Ureter (tissue), 1 donor: ENCODE data around the gene ANKRD23. TPM values are rescaled to one million over a fixed set of nuclear protein-coding genes. Genes with fewer than 3 reads are reported as not detected.
"Not testable (repeated sequence)": the region's sequence is repeated elsewhere in the genome, so short reads cannot be mapped to it uniquely, and the experiment has no call there.

Experiments
- DNase-seq: peaks from one replicate; pipeline ENCODE4 v3.0.0-alpha.2; 2020; ENCODE audit warnings: low spot score
- total RNA-seq: library from RNA; stranded (reverse); gene quantifications from one replicate; pipeline ENCODE4 v1.2.4, GENCODE V29; 2023
- donor health status: DM: yes; HTN: yes; CAD: no.

Gene ANKRD23
- total RNA-seq, 1 donor from 2014 or later = 10.2 TPM

DNA sequence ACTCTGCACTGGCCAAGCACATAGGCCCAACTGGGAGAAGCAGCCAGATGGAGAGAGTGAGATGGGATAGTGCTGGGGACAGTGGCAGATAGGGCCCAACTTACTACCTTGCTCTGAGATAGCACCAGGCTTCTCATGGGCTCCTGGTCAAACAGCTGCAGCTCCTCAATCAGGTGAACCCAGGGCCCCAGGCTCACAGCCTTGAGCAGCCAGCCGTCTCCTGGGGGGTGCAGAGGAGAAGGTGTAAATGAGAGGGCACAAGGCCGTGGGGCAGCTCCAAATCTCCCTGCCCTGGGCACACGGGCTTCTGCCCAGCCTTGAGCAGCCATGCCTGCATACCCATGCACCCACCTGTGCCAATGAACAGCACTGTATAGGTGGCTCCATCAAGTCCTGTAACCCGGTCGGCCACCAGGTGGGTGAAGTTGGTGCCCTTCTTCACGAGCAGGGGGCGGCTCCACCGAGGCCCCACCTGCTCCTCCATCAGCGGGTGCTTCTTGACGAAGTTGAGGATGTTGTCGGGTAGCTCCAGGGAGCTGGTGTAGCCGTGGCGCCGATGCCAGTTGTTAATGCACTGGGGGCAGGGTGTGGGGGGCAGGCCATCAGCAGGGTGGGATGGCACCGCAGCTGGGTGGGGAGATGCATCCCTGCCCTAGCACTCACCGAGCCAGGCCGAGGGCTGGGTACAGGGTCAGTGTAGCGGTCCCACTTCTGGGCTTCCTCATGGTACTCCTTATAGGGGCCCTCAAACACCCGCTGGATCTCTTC is 19.9 kb upstream of the ANKRD23 start:
- DNase-seq = no peak

DNA sequence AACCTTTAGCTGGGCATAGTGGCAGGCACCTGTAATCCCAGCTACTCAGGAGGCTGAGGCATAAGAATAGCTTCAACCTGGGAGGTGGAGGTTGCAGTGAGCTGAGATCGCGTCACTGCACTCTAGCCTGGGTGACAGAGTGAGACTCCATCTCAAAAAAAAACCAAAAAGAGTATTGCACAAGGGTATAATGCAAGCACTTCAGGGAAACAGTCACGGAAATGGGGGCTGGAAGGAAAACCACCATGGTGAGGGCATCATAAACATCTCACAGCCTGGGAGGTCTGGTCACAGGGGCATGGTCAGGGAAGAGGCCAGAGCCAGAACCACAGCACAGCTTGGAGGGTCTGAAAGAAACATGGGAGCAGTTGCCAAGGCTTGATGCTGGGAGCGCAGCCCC is 19.2 kb upstream of the ANKRD23 start:
- not testable (repeated sequence) for DNase-seq

DNA sequence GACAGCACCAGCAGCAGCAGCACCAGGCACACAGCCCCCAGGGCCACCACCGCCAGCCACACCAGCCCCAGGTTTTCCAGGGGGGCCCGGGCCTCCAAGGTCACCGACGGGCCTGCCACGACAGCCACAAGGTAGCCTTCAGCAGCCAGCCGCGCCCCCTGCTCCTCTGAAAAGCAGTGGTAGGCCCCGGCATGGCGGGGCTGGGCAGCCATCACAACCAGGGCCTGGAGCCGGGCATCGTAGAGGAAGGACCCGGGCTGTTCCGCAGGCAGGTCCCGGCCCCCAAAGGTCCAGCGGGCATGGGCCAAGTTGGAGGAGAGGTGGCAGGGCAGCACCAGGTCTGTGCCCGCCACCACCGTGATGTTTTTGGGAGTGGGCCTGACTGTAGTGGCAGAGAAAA is 17.3 kb upstream of the ANKRD23 start:
- DNase-seq = no peak

DNA sequence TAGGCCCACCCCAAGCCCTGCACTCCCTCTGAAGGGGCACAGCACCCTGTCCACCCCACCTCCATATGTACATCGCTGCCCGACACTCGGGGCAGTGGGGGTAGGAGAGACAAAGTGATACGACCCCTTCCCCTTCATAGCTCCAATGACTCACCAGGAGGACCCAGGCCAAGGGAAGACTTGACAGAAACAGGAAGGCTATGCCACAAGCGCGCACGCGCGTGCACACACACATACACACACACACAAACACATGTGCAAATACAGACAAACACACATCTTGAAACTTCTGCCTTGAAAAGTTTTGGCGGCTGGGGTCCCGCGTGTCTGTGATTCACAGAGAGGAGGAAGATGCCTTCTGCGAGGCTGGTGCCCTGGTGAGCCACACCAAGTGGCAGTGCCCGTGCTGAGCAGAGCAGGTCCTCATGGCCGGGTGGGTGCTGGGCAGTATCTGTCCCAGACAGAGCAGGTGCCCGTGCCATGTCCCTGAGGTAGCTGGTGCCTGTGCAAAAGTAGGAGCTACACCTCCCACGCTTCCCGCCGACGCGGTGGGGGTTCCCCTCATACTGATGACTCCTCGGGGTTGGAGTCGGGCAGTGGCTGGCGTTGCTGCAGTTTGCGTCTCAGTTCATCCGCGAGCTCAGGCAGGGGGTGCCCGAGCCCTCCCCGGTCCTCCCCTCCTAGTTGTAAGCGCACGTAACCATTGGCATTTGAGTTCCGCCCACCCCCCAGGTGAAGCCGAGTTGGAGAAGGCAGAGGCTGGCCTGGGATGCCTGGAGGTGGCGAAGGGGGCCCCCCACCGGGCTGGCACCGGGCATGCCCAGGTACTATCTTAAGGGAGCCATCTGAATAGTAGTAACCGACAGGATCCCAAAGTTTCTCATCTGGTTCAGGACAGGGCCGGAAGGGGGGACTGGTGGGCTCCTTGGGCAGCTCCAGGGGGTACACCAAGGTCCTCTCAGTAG is 16.5 kb upstream of the ANKRD23 start:
- peak; percentile 44 for DNase-seq

DNA sequence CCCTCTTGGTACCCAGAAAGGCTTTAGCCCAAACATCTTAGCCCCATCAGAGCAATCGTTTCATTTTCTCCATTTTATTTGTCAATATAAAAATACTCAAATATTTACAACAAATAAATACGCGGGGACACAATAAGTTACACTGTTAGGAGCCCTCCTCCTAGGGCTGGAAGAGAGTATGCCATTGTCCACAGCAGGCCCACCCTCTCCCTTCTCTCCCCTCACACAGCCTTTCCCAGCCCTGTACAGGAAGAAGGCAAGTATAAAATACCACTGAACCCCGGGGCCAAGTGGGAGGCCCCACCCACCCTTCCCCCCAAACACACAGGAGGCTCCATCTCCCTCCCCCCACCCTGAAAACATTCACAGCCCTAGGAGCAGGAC is 15.9 kb upstream of the ANKRD23 start:
- no peak for DNase-seq

DNA sequence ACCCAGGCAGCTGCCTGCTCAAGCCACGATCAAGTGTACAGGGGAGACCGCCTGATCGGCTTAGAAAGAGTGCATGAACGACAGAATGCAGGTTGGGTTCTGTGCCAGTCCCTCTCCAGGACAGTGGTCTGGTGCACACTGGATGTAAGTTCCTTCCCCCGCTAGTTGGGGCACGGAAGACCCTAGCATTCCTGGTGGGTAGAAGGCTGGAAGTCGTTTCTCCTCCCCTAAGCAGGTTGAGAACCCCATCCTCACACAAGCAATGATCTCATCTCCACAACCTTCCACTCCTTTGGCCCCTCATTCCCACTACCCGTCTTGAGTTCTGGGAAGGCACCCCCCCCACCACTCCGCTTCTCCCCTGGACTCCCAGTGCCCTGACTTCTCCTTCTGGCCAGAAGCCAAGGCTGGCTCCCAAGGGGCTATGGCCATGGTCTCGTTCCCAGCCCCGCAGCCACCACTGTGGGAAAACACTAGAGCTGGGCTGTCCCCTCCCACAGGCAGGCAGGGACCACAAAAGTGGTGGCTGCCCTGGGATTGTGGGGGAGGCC is 15.4 kb upstream of the ANKRD23 start:
- peak; percentile 56 for DNase-seq

DNA sequence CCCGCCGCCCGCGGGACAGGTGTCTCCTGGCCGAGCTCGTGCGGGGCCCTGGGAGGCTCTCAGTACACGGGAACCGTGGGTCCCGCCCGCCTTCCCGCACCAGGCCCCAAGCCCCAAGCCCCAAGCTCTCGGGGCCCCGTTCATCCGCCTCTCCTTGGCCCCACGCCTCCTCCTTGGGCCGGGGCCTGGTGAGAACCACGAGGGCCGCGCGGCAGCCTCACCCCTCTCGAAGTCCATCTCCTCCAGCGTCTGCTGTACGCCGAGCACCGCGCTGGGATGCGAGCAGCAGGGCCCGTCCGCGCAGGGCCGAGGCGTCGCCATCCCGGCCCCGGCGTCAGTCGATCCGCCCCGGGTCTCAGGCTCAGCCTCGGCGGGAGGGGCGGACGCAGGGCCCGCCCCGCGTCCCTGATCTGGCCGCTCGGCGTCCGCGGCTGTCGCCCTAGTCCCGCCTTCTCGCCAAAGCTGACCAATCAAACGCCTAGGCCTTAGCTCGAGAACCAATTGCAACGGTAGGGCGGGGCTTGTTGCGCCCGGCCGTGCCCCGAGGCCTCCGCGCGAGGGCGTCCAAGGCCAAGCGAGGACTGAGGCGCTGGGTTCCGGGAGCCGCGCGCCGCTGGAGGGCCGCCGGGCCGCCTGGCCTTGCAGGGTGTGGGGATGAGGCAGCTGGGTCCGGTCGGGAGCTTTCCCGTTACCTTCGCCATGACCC is 14.0 kb upstream of the ANKRD23 start, which contains the start of gene ANKRD39:
Gene ANKRD39, minus strand, starts transcription at position 350 of the 706 bp plus-strand sequence. Its CDS starts 29 bp downstream, at position 321.
- DNase-seq = peak; percentile 98

DNA sequence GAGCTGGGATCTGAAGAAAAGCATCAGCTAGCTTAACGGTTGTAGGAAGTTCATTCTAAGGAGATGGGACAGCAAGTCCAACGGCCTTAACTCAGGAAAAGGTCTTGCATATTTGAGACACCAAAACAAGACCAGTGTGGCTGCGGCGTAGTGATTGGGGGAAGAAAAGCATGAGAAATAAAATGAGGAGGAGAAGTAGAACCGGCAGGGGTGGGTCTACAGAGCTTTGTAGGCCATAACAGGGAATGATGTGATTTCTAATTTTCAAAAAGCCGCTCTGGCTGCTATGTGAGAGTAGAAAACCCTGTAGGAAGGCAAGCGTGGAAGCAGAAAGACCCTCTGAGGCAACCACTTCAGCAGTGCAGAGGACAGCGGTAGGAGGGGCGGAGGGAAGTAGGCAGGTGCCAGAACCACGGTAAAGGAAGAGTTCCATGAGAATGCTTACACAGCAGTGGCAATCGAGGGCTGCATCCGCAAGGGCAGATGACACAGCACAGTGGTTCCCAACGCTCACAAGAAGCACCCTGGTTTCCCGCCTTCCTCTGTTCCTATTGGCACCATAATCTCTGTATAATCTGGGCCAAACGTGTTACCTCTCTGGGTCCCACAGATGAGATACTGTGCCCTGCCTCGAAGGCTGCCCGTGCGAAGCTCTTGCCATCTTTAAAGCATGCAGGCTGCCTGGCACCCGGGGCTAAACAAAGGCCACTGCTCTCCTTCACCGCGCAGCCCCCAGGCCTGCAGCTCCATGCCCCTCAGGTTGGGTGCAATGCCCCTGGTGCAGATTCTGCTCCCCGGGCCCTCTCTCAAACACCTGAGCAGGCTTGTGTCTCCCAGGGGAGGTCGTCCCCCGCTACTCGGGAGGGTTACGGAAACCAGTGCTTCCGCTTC is 13.2 kb upstream of the ANKRD23 start:
- peak; percentile 44 for DNase-seq

DNA sequence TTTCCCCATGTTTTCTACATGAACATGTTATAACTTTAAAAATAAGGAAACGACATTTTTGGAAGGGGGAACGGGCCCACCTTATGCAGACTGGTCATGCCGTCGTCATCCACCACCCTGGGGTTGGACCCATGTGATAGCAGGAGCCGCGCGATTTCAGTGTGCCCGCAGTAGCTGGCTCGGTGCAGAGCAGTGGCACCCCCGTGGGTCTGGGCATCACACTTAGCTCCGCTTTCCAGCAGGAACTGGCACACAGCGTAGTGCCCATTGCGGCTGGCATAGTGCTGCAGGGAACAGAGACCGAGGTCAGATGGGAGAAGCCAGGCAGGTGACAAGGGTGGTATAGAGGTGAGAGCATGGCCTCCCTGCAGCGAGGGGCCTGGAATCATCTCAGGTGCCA is 9.5 kb upstream of the ANKRD23 start:
- DNase-seq = no peak

DNA sequence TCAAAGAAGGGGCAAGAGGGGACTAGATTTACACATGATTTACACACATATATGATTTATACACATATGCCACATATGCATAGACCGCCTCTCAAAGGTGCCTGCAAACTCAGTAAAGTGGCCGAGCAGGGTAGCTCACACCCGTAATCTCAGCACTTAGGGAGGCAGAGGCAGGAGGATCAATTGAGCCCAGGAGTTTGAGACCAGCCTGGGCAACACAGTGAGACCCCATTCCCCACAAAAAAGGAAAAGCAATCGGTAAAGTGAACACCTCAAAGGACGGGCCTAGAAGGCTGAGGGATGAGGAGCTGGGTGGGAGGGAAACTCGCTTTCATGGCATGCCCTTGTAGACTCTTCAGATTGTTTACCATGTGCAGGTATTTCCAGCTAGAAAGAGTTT is 8.8 kb upstream of the ANKRD23 start:
- DNase-seq = no peak

DNA sequence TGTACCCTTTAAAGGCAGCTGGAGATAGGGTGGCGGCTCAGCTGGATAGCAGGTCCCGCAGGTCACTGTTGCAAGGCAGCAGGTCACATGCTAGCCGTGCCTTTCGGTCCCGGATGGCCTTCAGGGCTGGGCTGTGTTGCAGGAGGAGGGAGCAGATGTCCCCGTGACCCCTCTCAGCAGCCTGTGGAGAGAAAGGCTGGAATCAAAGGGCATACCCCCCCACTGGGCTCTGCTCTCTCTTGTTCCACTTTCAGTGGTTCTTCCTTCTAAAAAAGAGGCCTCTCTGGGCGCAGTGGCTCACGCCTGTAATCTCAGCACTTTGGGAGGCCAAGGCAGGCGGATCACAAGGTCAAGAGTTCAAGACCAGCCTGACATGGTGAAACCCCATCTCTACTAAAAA is 4.4 kb upstream of the ANKRD23 start:
- no peak for DNase-seq

DNA sequence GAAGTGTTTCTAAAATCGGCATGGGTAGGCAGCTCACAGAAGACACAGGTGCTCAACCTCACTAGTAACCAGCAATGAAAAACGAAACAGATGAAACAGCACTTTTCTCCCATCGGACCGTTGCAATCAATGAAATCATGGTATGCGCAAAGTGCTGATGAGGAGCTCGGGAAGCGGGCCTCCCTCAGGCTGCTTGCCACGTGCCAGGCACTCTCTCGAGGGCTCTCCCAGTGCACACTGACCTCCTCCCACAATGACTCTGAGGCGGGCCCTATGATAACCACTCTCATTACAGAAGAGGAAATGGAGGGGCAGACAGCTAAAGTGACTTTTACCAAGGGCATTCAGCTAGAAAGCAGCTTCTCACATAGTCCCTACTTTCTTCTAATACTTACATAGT is 3.8 kb upstream of the ANKRD23 start:
- DNase-seq = no peak

DNA sequence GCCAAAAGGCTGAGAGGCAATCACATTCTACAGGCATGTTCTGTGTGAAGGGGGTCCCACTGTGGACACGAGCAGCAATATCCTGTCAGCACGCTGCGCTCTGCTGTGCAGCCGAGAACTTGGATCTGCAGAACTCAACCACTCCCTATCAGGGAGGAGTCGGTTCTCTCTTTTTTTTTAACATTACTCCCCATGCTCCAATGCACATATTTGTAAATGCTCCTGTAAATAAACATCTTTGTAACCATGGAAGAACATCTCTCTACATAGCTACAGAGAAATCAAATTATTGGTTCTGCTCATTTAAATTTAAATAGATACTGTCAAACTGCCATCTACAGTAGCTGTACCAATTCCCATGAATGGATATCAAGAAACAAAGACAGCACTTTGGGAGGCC is 3.0 kb upstream of the ANKRD23 start:
- DNase-seq = no peak

DNA sequence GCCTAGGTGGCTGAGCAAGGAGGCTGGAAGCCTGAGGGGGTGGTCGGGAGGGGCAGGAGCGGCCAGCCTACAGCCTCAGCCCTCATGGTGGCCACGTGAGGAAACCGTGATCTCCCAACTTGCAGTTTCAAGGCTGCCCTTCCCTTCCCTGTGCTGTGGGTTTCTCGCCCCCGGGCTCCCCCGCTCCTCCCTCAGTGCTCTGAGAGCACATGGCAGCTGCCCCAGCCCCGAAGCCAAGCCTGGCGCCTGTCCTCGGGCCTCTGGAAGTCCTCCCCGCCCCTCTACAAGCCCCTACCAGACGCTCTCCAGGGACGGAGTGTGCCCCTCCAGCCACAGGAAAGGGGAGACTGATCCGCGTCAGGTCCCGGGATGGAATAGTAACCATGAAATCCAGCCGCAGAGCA is 586 bp upstream of the ANKRD23 start:
- no peak for DNase-seq

DNA sequence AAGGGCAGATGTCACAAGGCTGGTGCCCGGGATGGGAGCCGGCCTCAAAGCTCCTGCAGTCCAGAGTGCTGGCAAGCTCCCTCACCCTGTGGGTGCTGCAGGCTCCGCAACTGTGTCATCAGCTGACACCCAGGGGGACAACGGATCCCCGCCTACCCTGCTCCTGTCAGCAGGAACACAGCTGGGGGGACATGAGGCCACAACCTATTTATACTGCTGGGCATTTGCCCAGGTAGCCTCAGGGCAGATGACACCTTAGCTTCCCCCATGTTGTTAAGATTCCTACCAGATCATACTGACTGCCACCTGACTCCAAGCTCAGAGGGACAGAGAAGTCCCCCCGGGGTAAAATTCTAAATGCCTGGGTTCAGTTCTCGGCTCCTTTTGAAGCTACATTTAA is 1.2 kb downstream of the ANKRD23 start:
- no peak for DNase-seq

DNA sequence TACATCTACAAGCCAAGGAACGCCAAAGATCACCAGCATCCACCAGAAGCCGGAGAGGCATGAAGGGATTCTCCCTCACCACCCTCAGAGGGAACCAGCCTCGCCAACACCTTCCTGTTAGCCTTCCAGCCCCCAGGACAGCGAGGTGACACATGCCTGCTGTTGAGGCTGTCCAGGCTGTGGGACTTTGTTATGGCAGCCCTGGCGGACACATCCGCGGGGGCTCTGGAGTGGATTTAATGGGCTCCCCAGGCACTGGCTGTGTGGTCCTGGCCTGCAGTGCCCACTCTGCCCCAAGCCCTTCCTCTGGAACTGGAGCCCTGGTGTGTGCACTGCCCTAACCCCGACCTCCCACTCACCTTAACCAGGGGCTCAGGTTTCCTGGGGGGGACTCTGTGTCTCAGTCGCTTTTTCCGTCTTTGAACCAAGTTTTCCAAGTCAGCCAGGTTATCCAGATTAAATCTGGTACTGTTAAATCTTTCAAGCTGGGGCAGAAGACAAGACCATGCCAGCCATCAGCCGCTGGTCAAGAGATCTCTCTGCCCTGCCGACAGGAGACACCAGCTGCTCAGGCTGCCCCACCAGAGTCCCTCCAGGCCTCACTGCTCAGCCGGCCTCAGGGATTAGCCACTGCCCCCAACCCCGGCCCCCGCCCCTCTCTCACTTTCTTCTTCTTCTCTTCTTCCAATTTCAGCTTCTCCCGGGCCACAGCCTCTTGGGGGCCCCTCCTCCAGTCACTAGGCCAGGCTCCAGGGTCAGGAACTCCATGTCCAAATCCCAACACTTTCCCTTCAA is 1.9 kb downstream of the ANKRD23 start:
- no peak for DNase-seq

DNA sequence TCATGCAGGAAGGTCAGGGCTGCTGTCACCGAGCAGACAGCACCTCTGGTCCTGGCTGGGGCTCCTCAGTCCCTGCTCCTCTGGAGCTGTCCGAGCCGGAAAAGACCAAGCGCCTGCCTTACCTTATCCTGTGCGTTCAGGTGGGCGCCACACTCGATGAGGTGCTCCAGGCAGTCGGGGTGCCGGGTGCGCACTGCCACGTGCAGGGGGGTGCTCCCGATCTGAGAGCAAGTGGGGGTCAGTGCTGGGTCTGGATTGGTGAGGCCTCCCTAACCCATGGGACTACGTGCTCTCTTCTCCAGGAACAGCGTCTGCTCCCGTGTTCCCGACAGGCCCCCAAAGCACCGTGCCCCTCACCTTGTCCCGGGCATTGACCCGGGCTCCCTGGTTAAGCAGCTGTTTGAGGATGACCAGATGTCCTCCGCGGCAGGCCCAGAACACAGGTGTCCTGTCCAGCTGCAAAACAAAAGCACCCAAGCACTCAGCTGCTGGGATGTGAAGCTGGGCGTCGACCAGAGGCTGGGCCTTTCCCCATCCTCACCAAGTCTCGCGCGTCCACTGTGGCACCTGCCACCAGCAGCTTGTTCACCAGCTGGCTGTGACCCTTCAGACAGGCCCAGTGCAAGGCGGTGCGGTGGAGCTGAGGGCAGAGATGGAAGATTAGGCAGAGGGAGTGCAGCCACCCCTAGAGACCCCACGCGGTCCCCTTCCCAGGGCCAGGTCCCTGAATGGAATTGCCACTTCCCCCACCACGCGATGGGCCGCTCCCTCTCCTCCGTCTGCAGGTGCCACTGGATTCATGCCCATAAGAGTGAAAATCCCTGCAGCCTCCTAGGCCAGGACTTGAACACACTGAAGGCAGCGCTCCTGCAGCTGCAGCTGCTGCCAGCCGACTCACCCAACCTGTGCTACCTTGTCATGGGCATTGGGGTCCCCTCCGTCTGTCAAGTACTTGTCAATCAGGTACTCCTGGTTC is 3.7 kb downstream of the ANKRD23 start:
- DNase-seq = no peak

DNA sequence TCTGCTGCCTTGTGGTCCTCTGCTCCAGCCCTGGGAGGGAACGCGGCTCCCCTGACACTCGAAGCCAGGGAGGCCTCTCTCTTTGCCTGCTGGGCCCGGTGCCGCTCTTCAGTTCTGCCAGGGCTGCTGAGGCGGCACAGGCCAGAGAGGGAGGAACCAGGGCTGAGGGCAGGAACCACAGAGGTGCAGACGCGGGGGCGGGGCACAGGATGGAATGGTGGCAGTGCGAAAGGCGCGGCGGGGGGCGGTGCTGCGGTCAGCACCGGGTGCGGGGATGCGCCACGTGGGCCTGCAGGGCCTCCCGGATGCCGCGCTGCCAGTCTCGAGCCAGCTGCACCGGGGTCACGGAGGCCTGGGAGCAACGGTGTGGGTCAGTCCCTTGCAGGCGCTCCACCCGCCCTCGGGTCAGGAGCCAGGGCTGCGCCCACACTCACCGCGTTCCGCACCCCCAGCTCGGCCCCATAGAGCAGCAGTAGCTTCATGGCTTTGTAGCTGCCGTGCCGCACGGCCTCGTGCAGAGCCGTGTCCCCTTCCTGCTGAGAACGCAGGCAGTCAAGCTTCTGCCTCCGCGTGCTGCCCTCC is 4.4 kb downstream of the ANKRD23 start:
- DNase-seq = peak; percentile 76
